GM15510 (cell line): ENCODE measurements around the gene OR56A3.

Experiments
- POLR2A ChIP-seq: IDR thresholded peaks from 3 replicates; pipeline ENCODE4 v1.6.1; 2011; ENCODE audit warnings: borderline replicate concordance; ENCODE audit not compliant: insufficient read length; ENCODE audit errors: extremely low read depth

The OR56A3 gene, protein sequence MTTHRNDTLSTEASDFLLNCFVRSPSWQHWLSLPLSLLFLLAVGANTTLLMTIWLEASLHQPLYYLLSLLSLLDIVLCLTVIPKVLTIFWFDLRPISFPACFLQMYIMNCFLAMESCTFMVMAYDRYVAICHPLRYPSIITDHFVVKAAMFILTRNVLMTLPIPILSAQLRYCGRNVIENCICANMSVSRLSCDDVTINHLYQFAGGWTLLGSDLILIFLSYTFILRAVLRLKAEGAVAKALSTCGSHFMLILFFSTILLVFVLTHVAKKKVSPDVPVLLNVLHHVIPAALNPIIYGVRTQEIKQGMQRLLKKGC

DNA sequence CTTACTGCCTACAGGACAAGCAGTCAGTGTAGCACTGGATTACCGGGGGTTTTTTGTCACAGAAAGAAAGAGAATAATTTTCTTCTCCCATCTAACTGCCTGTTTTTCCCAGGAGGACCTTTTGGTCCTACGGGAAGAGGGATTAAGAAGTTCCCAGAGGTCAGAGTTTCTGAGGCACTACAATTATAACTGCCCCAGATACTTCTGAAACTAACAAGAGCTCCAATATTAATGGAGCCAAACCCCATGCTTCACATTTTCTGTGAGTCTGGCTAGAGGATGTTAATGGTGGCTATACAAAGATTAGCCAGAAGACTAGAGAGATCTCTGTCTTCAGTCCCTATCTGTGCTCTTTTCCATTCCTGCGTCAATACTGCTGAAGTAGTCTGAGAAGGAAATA lies at the start of gene OR56A3:
TSS of gene OR56A3 (plus strand) at position 301 of the 400 bp plus-strand sequence. CDS start 5,096 bp downstream, outside the sequence.
- no peak for TF ChIP-seq POLR2A

DNA sequence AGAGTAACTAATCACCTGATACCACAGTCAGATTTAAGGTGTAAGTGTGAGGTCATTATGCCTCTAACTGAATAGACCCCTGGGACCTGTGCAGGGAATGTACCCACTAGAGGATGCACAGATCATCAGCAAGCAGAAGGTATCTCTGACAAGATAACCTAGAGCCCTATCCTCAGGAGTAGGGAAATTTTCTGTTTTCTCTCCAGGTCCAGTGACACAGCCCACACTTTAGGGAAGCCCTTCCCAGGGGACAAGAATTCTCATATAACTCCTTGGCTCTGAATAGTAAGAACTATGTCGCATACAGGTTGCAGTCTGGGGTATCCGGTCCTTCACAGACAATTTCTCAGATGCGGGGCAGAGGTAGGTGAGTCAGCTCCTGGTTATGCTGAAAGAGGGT lies 49.1 kb upstream of the OR56A3 start, which contains the start of gene OR52E5:
TSS of gene OR52E5 (plus strand) at position 301 of the 400 bp plus-strand sequence. CDS start 7,569 bp downstream, outside the sequence.
- TF ChIP-seq POLR2A: no peak

DNA sequence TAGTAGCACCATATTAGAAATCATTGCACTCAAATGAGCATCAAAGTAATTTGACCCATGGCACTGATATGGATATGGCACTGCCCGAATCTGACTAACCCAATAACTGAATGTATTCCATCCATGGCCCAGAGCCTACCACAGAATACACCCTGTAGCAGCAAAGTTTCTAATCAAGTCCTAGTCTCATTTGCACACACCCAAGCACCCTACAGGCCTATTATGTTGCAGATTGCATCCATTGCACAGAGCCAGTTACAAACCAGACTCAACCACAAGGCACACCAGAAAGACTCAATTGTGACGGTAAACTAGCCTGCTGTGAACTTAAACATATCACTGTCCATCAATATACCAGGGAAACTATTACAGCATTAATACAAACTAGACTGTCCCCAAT lies 42.5 kb upstream of the OR56A3 start:
- TF ChIP-seq POLR2A: no peak

DNA sequence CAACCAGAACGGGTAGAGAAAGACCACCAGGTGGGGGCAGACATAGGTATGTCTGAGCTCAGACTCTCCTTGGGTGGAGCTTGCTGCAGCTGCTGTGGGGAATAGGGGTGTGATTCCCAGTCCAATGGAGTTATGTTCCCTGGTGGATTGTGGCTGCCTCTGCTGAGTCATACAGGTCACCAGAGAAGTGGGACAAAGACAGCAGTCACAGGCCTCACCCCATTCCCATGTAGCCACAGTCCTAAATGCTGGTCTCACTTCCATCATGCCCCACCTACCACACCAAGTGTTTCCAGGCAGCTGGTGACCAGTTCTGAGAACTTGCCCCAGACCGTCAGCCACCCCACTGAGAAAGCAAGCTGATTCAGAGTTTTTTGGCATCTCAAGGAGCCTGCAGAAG lies 31.5 kb upstream of the OR56A3 start:
- TF ChIP-seq POLR2A: no peak

DNA sequence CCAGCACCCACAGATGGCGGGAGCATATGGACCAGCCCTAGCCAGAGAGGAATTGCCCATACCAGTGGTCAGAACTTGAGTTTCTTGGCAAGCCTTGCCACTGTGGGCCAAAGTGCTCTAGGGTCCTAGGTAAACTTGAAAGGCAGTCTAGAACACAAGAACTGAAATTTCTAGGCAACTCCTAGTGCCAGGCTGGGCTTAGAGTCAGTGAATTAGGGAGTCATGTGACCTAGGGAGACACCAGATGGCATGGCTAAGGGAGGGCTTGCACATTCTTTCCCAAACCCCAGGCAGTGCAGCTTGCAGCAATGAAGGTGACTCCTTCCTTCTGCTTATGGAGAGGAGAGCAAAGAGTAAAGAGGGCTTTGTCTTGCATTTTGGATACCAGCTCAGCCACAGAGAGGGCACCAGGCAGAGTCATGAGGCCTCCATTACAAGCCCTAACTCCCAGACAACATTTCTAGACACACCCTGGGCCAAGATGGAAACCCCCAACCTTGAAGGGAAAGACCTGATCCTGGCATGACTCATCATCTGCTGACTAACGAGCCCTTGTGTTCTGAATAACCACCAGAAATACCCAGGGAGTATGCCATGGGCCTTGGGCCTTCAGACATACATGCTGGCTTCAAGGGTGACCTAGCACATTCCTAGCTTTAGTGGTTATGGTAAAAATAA lies 19.2 kb upstream of the OR56A3 start:
- TF ChIP-seq POLR2A: no peak

DNA sequence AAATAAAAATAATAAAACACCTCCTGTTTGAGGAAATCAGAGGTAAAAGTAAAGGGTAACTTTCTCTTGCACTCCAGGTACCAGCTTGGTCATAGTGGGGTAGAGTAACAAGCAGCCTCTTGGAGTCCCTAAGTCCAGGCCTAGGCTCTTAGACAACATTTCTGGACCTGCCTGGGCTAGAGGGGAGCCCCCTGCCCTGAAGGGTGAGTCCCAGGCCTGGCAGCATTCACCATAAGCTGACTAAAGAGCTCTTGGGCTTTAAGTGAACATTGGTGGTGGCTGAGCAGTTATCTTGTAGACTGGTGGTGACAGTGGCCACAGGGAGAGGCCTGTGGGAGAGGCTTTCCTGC lies 18.6 kb upstream of the OR56A3 start:
- no peak for TF ChIP-seq POLR2A

DNA sequence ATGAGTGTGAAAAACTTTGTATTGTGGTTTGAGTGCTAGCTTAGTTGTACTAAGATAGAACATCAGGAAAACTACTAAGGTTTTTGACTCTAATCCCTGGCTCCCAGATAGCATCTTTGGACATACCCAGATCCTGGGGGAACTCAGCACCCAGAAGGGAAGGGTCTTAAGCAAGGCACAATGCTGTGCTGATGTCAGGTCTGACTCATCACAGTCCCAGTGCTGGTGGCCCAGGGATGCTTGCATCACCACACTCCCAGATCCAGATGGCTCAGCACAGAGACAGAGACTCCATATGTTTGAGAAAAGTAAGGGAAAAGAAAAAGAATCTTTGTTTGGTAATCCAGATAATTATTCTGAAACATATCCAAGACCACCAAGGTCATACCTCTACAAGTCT lies 18.3 kb upstream of the OR56A3 start:
- no peak for TF ChIP-seq POLR2A

DNA sequence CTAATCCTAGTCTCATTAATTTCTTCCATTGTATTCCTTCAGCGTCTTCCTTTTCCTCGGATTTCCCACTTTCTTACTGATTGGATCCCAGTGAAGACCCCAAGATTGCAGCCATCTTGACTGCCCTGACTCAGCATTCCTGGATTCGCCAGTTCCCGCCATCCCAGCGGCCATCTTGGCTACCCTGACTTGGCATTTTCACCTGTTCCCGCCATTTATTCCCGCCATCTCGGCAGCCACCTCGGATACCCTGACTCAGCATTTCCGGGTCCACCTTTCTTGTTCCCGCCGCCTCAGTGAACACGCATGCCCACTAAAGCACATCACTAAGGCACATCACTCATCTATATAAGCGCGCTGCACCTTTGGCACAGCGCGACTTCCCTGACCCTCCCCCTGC lies 13.8 kb upstream of the OR56A3 start:
- no peak for TF ChIP-seq POLR2A

DNA sequence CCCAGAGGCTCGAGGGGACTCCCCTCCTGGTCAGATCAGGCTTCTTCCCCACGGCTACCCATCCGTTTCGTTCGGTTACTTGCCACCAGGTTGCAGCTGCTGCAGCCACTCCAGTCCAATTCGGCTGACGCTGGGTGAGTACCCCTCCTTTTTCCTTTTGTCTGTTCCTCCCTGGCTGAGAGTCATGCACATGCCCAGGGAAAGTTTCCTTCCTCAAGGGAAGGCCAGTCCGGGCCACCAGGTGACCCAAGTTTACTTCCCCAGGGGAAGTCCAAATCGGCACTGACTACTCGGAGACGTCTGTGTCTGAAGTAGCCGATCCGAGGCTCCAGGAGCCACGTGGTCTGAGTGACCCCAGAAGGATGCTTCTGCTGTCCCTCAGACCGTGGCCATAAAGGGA lies 13.2 kb upstream of the OR56A3 start:
- TF ChIP-seq POLR2A: no peak

DNA sequence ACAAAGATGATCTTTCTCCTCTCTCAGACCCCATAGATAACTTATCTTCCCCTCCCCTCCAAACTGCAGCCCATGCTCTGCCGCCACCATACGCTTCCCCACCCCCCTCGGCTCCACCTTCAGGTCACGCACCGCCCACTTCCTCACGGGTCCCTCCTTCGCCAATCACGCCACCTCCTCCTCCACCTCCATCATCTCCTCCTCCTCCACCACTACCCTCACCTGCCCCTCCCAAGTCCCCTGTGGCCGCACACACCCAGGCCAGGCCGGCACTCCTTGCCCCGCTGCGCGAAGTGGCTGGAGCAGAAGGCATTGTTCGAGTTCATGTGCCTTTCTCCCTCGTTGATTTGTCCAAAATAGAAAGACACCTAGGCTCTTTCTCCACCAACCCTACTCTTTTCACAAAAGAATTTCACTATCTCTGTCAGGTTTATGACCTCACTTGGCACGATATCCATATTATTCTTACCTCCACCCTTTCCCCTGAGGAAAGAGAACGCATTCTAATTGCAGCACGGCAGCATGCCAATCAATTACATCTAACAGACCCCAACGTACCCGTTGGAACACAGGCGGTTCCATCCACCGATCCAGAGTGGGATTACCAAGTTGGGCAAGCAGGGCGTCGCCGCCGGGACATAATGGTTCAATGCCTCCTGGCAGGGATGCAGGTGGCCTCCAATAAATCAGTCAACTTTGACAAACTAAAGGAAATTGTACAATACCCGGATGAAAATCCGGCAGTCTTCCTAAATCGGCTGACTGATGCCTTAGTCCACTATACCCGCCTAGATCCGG lies 12.3 kb upstream of the OR56A3 start:
- no peak for TF ChIP-seq POLR2A

DNA sequence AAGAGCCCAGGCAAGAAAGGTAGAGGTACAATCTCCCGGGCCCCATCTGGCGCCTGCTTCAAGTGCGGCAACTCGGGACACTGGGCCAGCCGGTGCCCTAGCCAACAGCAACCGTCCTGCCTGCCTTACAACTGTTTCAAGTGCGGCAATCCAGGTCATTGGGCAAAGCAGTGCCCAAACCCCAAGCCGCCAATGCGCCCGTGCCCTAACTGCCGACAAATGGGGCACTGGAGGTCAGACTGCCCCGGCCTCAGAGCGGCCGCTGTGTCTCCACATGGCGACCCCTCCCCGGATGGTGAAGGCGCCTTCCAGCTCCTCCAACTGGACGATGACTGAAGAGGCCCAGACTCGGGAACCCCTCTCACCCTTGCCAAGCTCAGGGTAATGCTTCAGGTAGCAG lies 11.4 kb upstream of the OR56A3 start:
- TF ChIP-seq POLR2A: no peak

DNA sequence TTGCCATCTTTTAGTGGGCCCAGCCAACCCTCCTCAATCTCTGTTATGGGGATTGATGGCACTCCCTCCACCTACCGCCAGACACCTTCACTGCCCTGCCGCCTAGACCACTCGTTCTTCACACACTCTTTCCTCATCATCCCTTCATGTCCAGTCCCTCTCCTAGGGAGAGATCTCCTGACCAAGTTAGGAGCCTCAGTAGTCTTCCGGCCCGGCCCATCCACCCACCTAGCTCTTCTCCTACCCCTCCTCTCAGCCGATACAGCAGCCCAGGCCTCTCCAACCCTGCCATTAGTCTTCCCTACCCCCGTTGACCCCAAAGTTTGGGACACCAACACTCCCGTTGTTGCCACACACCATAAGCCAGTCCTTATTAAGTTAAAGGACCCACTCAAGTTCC lies 11.0 kb upstream of the OR56A3 start:
- no peak for TF ChIP-seq POLR2A

DNA sequence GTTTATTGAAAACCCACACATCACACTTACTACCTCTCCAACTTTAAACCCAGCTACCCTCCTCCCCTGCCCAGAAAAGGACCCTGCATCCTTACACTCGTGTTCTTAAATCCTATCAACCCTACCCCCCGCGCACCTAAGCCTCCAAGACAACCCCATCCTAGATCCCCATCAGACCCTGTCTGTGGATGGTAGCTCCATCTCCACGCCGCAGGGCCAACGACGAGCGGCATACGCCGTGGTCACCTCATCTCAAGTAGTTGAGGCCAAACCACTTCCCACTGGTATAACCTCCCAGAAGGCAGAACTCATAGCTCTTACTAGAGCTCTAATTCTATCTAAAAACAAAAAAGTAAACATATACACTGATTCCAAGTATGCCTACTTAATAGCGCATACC lies 9.4 kb upstream of the OR56A3 start:
- TF ChIP-seq POLR2A: no peak

DNA sequence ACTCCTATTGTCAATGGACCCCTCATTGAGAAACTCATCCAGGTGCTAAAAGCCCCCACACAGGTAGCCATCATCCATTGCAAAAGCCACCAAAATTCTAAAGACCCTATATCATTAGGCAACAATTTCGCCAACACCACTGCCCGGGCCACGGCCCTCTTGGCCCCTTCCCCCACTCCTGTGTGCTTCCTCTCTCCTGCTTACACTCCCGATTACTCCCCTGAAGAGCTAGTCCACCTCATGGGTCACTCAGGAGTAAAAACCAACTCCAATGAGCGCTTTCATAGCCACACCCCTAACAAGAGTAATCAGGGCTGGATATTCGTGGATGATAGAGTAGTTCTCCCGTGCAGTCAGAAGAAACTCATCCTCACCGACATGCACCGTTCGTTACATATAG lies 8.9 kb upstream of the OR56A3 start:
- no peak for TF ChIP-seq POLR2A

DNA sequence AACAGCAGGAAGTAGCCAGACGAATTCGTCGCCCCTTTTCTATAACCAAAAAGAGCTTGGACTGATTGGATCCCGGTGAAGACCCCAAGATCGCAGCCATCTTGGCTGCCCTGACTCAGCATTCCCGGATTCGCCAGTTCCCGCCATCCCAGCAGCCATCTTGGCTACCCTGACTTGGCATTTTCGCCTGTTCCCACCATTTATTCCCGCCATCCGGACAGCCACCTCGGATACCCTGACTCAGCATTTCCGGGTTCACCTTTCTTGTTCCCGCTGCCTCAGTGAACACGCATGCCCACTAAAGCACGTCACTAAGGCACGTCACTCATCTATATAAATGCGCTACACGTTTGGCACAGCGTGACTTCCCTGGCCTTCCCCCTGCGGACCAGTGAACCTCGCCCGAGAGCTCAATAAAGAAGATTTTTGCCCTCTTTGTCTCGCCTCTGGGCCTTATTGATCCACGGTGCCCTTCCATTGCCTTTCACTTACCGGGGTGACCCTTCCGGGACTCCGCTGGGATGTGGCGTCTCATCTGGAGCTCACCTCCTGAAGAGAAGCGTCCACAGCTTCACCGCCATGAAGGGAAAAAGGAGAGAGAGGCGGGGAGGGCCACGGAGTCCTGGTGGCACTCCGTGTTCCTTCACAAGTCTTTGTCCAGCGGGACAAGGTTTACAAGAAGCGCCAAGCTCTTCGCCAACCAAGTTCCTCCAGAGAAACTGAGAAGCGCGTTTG lies 4.0 kb upstream of the OR56A3 start:
- no peak for TF ChIP-seq POLR2A
